Naive thymus-derived CD4-positive, alpha-beta T cell (primary cell): ENCODE results near the gene NMBR. TPM values are rescaled to one million over a fixed set of nuclear protein-coding genes. Genes with fewer than 3 reads are reported as not detected.
"Not testable (repeated sequence)": the region's sequence is repeated elsewhere in the genome, so short reads cannot be mapped to it uniquely, and the experiment has no call there.

Experiments used
- ATAC-seq: fragments of 150-1000 bp; cut with Tn5 transposase; 2 replicates; pipeline ENCODE4 v1.10.0; 2021; ENCODE audit warnings: mild to moderate bottlenecking, moderate library complexity
- CTCF ChIA-PET: fragments of 350-600 bp; sonication (Branson Sonifier 250); formaldehyde crosslinking; loops from one replicate; lab custom pipeline; 2021; ENCODE audit warnings: antibody characterized with exemption; lab: Charles Lee
- POLR2A ChIA-PET: fragments of 350-600 bp; sonication (Branson Sonifier 250); formaldehyde crosslinking; loops from one replicate; lab custom pipeline; 2021; ENCODE audit warnings: antibody characterized with exemption, inconsistent platforms; lab: Charles Lee
- DNase-seq, 9 donors: peaks; one replicate each; pipeline versions ENCODE4 v3.0.0 to v3.0.0-alpha.2; 2020 to 2022; ENCODE audit warnings: mixed read lengths in 1 of 9
- H3K27ac ChIP-seq: one replicate; pipeline ENCODE4 v1.7.0; 2013; ENCODE audit warnings: mild to moderate bottlenecking, low read depth, low read length, moderate library complexity
- H3K27me3 ChIP-seq, 2 donors: one replicate each; pipeline ENCODE4 v1.7.0; 2013; ENCODE audit warnings: low read length in 2 of 2, mild to moderate bottlenecking in 2 of 2, moderate library complexity in 2 of 2; ENCODE audit not compliant: control insufficient read depth in 2 of 2, insufficient read depth in 2 of 2
- H3K36me3 ChIP-seq, 3 experiments: 1 replicate in 2 of 3; 2 replicates in 1 of 3; pipeline ENCODE4 v1.7.0; 2013; ENCODE audit warnings: low read length in 3 of 3, mild to moderate bottlenecking in 3 of 3, moderate library complexity in 1 of 3; ENCODE audit not compliant: insufficient read depth in 3 of 3, control insufficient read depth in 2 of 3
- H3K4me1 ChIP-seq, 2 donors: one replicate each; pipeline ENCODE4 v1.7.0; 2013; ENCODE audit warnings: low read length in 2 of 2, mild to moderate bottlenecking in 2 of 2, moderate library complexity in 1 of 2; ENCODE audit not compliant: control insufficient read depth in 2 of 2, insufficient read depth in 2 of 2
- H3K4me3 ChIP-seq: 2 replicates; pipeline ENCODE4 v1.7.0; 2013; ENCODE audit warnings: mild to moderate bottlenecking, low read length
- H3K9me3 ChIP-seq, 3 experiments: 1 replicate in 2 of 3; 2 replicates in 1 of 3; pipeline ENCODE4 v1.7.0; 2013; ENCODE audit warnings: low read length in 3 of 3; ENCODE audit not compliant: control insufficient read depth in 2 of 3
- H3K27ac Mint-ChIP-seq, 9 donors: one replicate each; pipeline ENCODE4 v1.8.0; 2020 to 2022; ENCODE audit warnings: mixed read lengths in 9 of 9, mild to moderate bottlenecking in 8 of 9, moderate library complexity in 5 of 9, inconsistent platforms in 2 of 9
- H3K27me3 Mint-ChIP-seq, 5 donors: one replicate each; pipeline ENCODE4 v1.8.0; 2021 to 2022; ENCODE audit warnings: mixed read lengths in 5 of 5, mild to moderate bottlenecking in 1 of 5
- H3K36me3 Mint-ChIP-seq, 5 donors: one replicate each; pipeline ENCODE4 v1.8.0; 2020 to 2022; ENCODE audit warnings: mixed read lengths in 5 of 5, mild to moderate bottlenecking in 3 of 5, inconsistent platforms in 1 of 5
- H3K4me1 Mint-ChIP-seq, 7 donors: one replicate each; pipeline ENCODE4 v1.8.0; 2020 to 2022; ENCODE audit warnings: mixed read lengths in 7 of 7, mild to moderate bottlenecking in 3 of 7, inconsistent platforms in 1 of 7
- H3K4me3 Mint-ChIP-seq, 10 donors: one replicate each; pipeline ENCODE4 v1.8.0; 2020 to 2022; ENCODE audit warnings: mild to moderate bottlenecking in 10 of 10, mixed read lengths in 10 of 10, moderate library complexity in 6 of 10, inconsistent platforms in 2 of 10
- H3K9me3 Mint-ChIP-seq, 11 donors: one replicate each; pipeline ENCODE4 v1.8.0; 2020 to 2022; ENCODE audit warnings: mixed read lengths in 11 of 11, mild to moderate bottlenecking in 4 of 11, inconsistent platforms in 1 of 11, moderate library complexity in 1 of 11
- intact Hi-C, 2 donors: fragments of 100-400 bp; cut with micrococcal nuclease; formaldehyde crosslinking; loops; one replicate each; pipeline ENCODE4 v1.15.1; 2023
- polyA plus RNA-seq, 2 donors: library from polyadenylated mRNA; unstranded; fragments of 300-500 nt; fragmentation: Illumina TruSeq; gene quantifications; one replicate each; pipeline ENCODE4 v1.2.3, GENCODE V29; 2021
- total RNA-seq, 6 experiments: library from RNA in 5 of 6; stranded (reverse) in 5 of 6; gene quantifications; 1 replicate in 5 of 6; 2 replicates in 1 of 6; pipeline ENCODE4 v1.2.3 and lab custom pipeline; 2021 to 2026

NMBR gene
- total and polyA plus RNA-seq, 7 experiments from 2014 or later, result not detected

GRCh38 chr6:142062861-142063260 lies 84.1 kb downstream of the NMBR start:
- peaks cover 0 to 15% (median 12%) of the 10 kb centered on the region in 5 donors for H3K27me3 Mint-ChIP-seq
- POLR2A ChIA-PET, H3K27ac ChIP-seq, H3K9me3 Mint-ChIP-seq, ATAC-seq, CTCF ChIA-PET, H3K4me3 Mint-ChIP-seq, H3K27me3 ChIP-seq, H3K4me1 ChIP-seq, H3K4me3 ChIP-seq, H3K36me3 ChIP-seq, H3K4me1 Mint-ChIP-seq, intact Hi-C loops, DNase-seq, H3K36me3 Mint-ChIP-seq, H3K27ac Mint-ChIP-seq, H3K9me3 ChIP-seq: not testable (repeated sequence)

GRCh38 chr6:142058551-142059290 lies 88.2 kb downstream of the NMBR start:
- no peak overlapping the region for H3K27ac ChIP-seq
- ATAC-seq (no peak), DNase-seq (no peak)
- no peaks in the 10 kb centered on the region for H3K36me3 Mint-ChIP-seq
- CTCF ChIA-PET, result no interaction called here
- no peaks in the 10 kb centered on the region for H3K4me1 Mint-ChIP-seq
- intact Hi-C loops, result no loop called here
- no peaks in the 10 kb centered on the region for H3K9me3 Mint-ChIP-seq
- POLR2A ChIA-PET, result no interaction called here
- H3K4me1 ChIP-seq, result no peaks in the 10 kb centered on the region
- H3K27ac Mint-ChIP-seq, result no peak overlapping the region
- H3K36me3 ChIP-seq, result no peaks in the 10 kb centered on the region
- H3K4me3 Mint-ChIP-seq, result no peak overlapping the region
- no peak overlapping the region for H3K4me3 ChIP-seq
- no peaks in the 10 kb centered on the region for H3K9me3 ChIP-seq
- peaks cover 0 to 7% (median 0%) of the 10 kb centered on the region in 5 donors for H3K27me3 Mint-ChIP-seq
- no peaks in the 10 kb centered on the region for H3K27me3 ChIP-seq

- Mint-ChIP-seq H3K4me3 (no peak overlapping the region), H3K4me1 (no peaks in the 10 kb centered on the region), H3K27me3 (peaks cover 2 to 22% (median 7%) of the 10 kb centered on the region in 5 donors), H3K9me3 (peaks cover 0 to 28% (median 16%) of the 10 kb centered on the region in 11 donors), H3K27ac (no peak overlapping the region), H3K36me3 (peaks cover 0 to 7% (median 0%) of the 10 kb centered on the region in 5 donors)
- no peaks in the 10 kb centered on the region for H3K4me1 ChIP-seq
- CTCF ChIA-PET, result no interaction called here
- intact Hi-C loops, result no loop called here
- ATAC-seq (no peak), DNase-seq (no peak)
- no peaks in the 10 kb centered on the region for H3K9me3 ChIP-seq
- POLR2A ChIA-PET, result no interaction called here
- no peak overlapping the region for H3K27ac ChIP-seq
- H3K36me3 ChIP-seq, result no peaks in the 10 kb centered on the region
- H3K27me3 ChIP-seq, result no peaks in the 10 kb centered on the region
- no peak overlapping the region for H3K4me3 ChIP-seq
Measured at GRCh38 chr6:142055219-142055618, 91.7 kb downstream of the NMBR start.

- ChIA-PET CTCF (no interaction called here), POLR2A (no interaction called here)
- intact Hi-C loops, result no loop called here
- Mint-ChIP-seq H3K9me3 (peaks cover 0 to 34% (median 17%) of the 10 kb centered on the region in 11 donors), H3K4me3 (no peak overlapping the region), H3K4me1 (no peaks in the 10 kb centered on the region), H3K36me3 (peaks cover 0 to 7% (median 0%) of the 10 kb centered on the region in 5 donors), H3K27ac (no peak overlapping the region), H3K27me3 (peaks cover 2 to 23% (median 17%) of the 10 kb centered on the region in 5 donors)
- no peak for DNase-seq
- Histone ChIP-seq H3K9me3 (no peaks in the 10 kb centered on the region), H3K4me1 (no peaks in the 10 kb centered on the region), H3K36me3 (no peaks in the 10 kb centered on the region), H3K27me3 (no peaks in the 10 kb centered on the region), H3K27ac (no peak overlapping the region), H3K4me3 (no peak overlapping the region)
- no peak for ATAC-seq
Measured at GRCh38 chr6:142051404-142051803, 95.5 kb downstream of the NMBR start.

- no peak overlapping the region for H3K27ac ChIP-seq
- CTCF ChIA-PET, result no interaction called here
- Mint-ChIP-seq H3K27ac (no peak overlapping the region), H3K4me3 (no peak overlapping the region), H3K9me3 (peaks cover 0 to 33% (median 17%) of the 10 kb centered on the region in 11 donors), H3K27me3 (peaks cover 2 to 32% (median 28%) of the 10 kb centered on the region in 5 donors), H3K36me3 (peaks cover 0 to 7% (median 0%) of the 10 kb centered on the region in 5 donors), H3K4me1 (no peaks in the 10 kb centered on the region)
- POLR2A ChIA-PET, result no interaction called here
- H3K4me3 ChIP-seq, result no peak overlapping the region
- no peaks in the 10 kb centered on the region for H3K27me3 ChIP-seq
- intact Hi-C loops, result no loop called here
- no peak for ATAC-seq
- no peak for DNase-seq
- no peaks in the 10 kb centered on the region for H3K9me3 ChIP-seq
- no peaks in the 10 kb centered on the region for H3K36me3 ChIP-seq
- no peaks in the 10 kb centered on the region for H3K4me1 ChIP-seq
Measured at GRCh38 chr6:142048593-142048980, 98.3 kb downstream of the NMBR start.

GRCh38 chr6:142047934-142048592 lies 98.9 kb downstream of the NMBR start:
- Mint-ChIP-seq H3K4me3 (no peak overlapping the region), H3K27ac (no peak overlapping the region), H3K9me3 (peaks cover 0 to 30% (median 17%) of the 10 kb centered on the region in 11 donors), H3K27me3 (peaks cover 0 to 37% (median 29%) of the 10 kb centered on the region in 5 donors), H3K4me1 (no peaks in the 10 kb centered on the region), H3K36me3 (peaks cover 0 to 7% (median 0%) of the 10 kb centered on the region in 5 donors)
- DNase-seq, result no peak
- H3K4me1 ChIP-seq, result no peaks in the 10 kb centered on the region
- intact Hi-C loops, result no loop called here
- no peak overlapping the region for H3K27ac ChIP-seq
- CTCF ChIA-PET, result no interaction called here
- ATAC-seq, result no peak
- no peaks in the 10 kb centered on the region for H3K36me3 ChIP-seq
- no peaks in the 10 kb centered on the region for H3K27me3 ChIP-seq
- POLR2A ChIA-PET, result no interaction called here
- H3K4me3 ChIP-seq, result no peak overlapping the region
- no peaks in the 10 kb centered on the region for H3K9me3 ChIP-seq
